ENCODE data around the gene IL17RB.

Gene IL17RB

GRCh38 chr3:53846134-53846850 lies at the start of gene IL17RB, which contains the start of gene CHDH:
IL17RB (plus strand) TSS chr3:53846568; CDS start chr3:53846589, 21 bp downstream.
CHDH (minus strand) TSS chr3:53846419; CDS start chr3:53824008, 22,411 bp downstream.
- TF ChIP-seq GATA3 (IDR thresholded peaks at IDR 0.05; ENCODE audit: low read depth, low read length) (no peak), GATA2 (IDR thresholded peaks at IDR 0.05; ENCODE audit: low read depth, low read length) (no peak)

GRCh38 chr3:53798144-53798543 lies 48.2 kb upstream of the IL17RB start:
- TF ChIP-seq GATA2 (IDR thresholded peaks at IDR 0.05; ENCODE audit: low read depth, low read length), result no peak
- TF ChIP-seq GATA3 (IDR thresholded peaks at IDR 0.05; ENCODE audit: low read depth, low read length), result no peak

DNA sequence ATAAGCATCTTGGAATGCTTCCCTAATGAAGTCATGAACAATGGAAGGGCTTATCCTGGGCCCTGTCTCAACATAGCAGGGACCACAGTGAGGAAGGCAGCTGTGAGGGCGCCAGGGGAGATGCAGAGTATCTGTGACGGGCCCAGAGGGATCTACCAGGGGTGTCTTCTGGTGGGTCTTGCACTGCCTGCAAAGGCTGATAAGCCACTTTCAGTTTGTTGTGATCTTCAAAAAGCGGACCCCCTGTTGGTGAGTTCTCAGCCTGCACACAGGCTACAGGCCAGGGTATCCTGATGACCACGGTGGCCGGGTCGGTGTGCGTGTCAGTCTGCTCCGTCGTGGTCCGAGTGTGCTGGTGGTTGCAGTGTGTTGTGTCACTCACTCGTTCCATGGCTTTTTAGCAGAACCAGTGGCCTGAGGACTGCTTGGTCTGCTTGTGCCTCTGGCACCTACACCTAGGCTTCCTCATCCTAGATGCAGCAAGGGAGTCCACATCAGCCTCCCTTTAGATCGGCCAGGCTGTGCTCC lies 47.0 kb upstream of the IL17RB start:
- TF ChIP-seq GATA3 (IDR thresholded peaks at IDR 0.05; ENCODE audit: low read depth, low read length) (no peak), GATA2 (IDR thresholded peaks at IDR 0.05; ENCODE audit: low read depth, low read length) (no peak)

GRCh38 chr3:53800041-53800906 lies 46.1 kb upstream of the IL17RB start:
- TF ChIP-seq GATA3 (IDR thresholded peaks at IDR 0.05; ENCODE audit: low read depth, low read length) (no peak), GATA2 (IDR thresholded peaks at IDR 0.05; ENCODE audit: low read depth, low read length) (no peak)

DNA sequence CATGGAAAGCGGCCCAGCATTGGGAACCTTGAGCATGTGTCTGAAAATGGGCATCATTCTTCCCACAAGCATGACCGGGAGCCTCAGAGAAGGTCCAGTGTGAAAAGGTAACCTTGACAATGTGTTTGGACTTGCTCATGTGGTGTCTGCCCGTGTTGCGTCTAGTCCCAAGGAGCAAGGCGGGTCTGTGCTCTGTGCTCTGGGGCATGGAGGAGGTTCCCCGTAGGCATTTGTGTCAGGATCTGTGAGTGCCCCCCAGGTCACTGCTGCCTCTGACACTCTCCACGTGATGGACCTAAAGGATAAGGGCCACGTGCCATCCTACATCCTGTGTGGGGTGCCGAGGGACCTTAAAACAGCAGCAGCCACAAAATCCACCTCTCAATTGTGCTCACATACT lies 45.0 kb upstream of the IL17RB start:
- TF ChIP-seq GATA3 (IDR thresholded peaks at IDR 0.05; ENCODE audit: low read depth, low read length), result no peak
- no peak for TF ChIP-seq GATA2 (IDR thresholded peaks at IDR 0.05; ENCODE audit: low read depth, low read length)

GRCh38 chr3:53802256-53802880 lies 44.0 kb upstream of the IL17RB start:
- TF ChIP-seq GATA2 (IDR thresholded peaks at IDR 0.05; ENCODE audit: low read depth, low read length), result no peak
- no peak for TF ChIP-seq GATA3 (IDR thresholded peaks at IDR 0.05; ENCODE audit: low read depth, low read length)

- no peak for TF ChIP-seq GATA3 (IDR thresholded peaks at IDR 0.05; ENCODE audit: low read depth, low read length)
- no peak for TF ChIP-seq GATA2 (IDR thresholded peaks at IDR 0.05; ENCODE audit: low read depth, low read length)
Observed at GRCh38 chr3:53803124-53803815, 43.1 kb upstream of the IL17RB start.

DNA sequence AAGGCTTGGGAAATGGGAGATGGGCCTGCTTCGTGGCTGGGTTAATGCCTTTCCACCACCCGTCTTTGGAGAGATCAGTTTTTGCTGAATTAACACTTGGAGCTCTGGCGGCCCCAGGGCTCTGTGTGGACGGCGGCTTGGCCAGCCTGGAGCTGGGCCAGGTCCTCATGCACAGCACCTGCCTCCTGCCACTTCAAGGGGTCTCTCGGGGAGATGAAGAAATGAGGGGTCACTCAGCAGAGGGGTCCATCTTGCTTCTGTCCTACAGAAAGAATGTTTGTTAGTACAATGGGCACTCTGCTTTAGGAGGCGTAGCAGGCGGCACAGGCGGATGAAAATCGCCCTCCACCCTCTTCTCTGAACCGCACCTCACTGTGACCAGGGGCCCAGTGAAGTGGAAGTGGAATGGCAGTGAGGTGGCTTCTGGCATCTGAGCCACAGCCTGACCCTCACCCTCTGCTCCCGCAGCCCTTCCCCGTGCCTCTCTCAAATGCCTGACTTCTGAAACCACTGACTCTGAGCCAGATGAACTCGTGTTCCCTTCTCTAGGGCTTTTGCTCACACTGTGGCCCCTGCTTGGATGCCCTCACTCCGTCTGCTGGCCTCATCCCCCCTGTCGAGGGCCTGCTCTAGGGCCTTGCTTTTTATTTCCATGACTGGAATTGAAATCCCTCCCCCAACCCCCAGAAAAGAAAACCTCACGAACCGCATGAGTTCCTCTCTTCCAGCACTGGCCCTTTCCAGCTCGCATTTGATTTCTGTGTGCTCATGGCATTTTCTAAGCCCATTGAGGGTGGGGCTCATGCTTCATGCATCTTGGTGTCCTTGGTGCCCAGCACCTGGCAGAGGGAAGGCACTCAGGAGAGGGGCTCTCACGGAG lies 42.3 kb upstream of the IL17RB start:
- TF ChIP-seq GATA2 (IDR thresholded peaks at IDR 0.05; ENCODE audit: low read depth, low read length) (no peak), GATA3 (IDR thresholded peaks at IDR 0.05; ENCODE audit: low read depth, low read length) (no peak)

- TF ChIP-seq GATA3 (IDR thresholded peaks at IDR 0.05; ENCODE audit: low read depth, low read length) (no peak), GATA2 (IDR thresholded peaks at IDR 0.05; ENCODE audit: low read depth, low read length) (no peak)
Observed at GRCh38 chr3:53804697-53805462, 41.5 kb upstream of the IL17RB start.

DNA sequence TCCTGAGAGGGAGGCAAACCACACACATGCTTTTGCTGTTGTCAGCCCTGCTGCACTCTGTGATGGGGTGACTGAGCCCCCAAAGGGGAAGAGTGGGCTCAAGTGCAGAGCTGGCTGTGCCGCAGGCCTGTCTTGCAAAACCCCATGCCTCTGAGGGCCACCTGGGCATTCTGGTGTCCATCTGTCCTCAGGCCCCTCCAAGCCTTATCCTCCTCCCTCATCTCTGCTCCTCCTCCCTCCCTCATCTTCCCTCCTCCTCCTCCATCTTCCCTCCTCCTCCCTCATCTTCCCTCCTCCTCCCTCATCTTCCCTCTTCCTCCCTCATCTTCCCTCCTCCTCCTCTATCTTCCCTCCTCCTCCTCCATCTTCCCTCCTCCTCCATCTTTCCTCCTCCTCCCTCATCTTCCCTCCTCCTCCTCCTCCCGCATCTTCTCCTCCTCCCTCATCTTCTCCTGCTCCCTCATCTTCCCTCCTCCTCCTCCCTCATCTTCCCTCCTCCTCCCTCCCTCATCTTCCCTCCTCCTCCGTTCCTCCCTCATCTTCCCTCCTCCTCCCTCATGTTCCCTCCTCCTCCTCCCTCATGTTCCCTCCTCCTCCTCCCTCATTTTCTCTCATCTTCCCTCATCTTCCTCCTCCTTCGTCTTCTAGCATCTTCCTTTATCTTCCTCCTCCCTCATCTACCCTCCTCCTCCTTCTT lies 40.8 kb upstream of the IL17RB start:
- no peak for TF ChIP-seq GATA3 (IDR thresholded peaks at IDR 0.05; ENCODE audit: low read depth, low read length)
- no peak for TF ChIP-seq GATA2 (IDR thresholded peaks at IDR 0.05; ENCODE audit: low read depth, low read length)
